ENCODE measurements around the gene C1QA. TPM values are rescaled to one million over a fixed set of nuclear protein-coding genes. Genes with fewer than 3 reads are reported as not detected.
A peak's percentile ranks its signal among the peaks of the same experiment; 100 is the strongest.

Gene C1QA
- polyA plus RNA-seq, 1 experiment, result not detected

DNA sequence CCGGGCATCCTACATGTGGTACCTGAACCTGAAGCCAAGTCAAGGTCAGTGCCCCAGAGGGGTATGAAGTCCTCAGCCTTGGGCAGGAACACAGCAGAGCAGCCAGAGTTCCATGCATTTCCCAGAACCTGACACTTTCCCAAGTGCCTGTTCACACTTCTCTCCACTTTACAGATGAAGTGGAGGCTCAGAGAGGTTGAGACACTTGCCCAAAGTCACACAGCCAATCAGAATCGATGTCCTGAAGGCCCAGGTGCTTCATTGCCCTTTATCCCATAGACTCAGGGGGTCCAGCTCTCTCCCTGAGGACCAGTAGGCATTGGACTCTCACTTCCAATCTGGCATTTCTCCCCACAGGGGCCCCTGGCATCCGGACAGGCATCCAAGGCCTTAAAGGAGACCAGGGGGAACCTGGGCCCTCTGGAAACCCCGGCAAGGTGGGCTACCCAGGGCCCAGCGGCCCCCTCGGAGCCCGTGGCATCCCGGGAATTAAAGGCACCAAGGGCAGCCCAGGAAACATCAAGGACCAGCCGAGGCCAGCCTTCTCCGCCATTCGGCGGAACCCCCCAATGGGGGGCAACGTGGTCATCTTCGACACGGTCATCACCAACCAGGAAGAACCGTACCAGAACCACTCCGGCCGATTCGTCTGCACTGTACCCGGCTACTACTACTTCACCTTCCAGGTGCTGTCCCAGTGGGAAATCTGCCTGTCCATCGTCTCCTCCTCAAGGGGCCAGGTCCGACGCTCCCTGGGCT lies 2.2 kb downstream of the C1QA start:
- TF ChIP-seq, protein P1, sequence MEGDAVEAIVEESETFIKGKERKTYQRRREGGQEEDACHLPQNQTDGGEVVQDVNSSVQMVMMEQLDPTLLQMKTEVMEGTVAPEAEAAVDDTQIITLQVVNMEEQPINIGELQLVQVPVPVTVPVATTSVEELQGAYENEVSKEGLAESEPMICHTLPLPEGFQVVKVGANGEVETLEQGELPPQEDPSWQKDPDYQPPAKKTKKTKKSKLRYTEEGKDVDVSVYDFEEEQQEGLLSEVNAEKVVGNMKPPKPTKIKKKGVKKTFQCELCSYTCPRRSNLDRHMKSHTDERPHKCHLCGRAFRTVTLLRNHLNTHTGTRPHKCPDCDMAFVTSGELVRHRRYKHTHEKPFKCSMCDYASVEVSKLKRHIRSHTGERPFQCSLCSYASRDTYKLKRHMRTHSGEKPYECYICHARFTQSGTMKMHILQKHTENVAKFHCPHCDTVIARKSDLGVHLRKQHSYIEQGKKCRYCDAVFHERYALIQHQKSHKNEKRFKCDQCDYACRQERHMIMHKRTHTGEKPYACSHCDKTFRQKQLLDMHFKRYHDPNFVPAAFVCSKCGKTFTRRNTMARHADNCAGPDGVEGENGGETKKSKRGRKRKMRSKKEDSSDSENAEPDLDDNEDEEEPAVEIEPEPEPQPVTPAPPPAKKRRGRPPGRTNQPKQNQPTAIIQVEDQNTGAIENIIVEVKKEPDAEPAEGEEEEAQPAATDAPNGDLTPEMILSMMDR (IDR thresholded peaks at IDR 0.05; ENCODE audit: low read depth, low read length), result no peak
- CTCF ChIA-PET, result interaction anchor here (2.3 to 4.1 kb wide), 2 partner anchors 111 to 218 kb away, joined by 12 to 116 read pairs; no protein-coding TSS in a partner anchor
- POLR2A ChIA-PET, result no interaction called here

DNA sequence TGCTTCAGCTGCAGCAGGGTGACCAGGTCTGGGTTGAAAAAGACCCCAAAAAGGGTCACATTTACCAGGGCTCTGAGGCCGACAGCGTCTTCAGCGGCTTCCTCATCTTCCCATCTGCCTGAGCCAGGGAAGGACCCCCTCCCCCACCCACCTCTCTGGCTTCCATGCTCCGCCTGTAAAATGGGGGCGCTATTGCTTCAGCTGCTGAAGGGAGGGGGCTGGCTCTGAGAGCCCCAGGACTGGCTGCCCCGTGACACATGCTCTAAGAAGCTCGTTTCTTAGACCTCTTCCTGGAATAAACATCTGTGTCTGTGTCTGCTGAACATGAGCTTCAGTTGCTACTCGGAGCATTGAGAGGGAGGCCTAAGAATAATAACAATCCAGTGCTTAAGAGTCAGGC lies 2.9 kb downstream of the C1QA start:
- TF ChIP-seq, protein P1 (IDR thresholded peaks at IDR 0.05; ENCODE audit: low read depth, low read length), result peak; percentile 23; the same call in 1 of the 2 replicates
- H3K27ac ChIP-seq (ENCODE audit: low read depth, low read length), result no peak overlapping the region
- H3K9me3 ChIP-seq (ENCODE audit: control insufficient read depth, insufficient read depth, low read length), result peaks cover 4% of the 10 kb centered on the region; the same call in 1 of the 2 replicates
- ChIA-PET POLR2A (no interaction called here), CTCF (interaction anchor here (2.3 to 4.1 kb wide), 2 partner anchors 112 to 218 kb away, joined by 12 to 116 read pairs; no protein-coding TSS in a partner anchor)
- no peak overlapping the region for H3K4me3 ChIP-seq (ENCODE audit: low read depth, low read length)
- peaks cover 32% of the 10 kb centered on the region for H3K27me3 ChIP-seq (ENCODE audit: control insufficient read depth, insufficient read depth, low read length)
- peak; percentile 46 for DNase-seq (ENCODE audit: low read depth, low spot score)

More for the DNA sequence above, 2.2 kb downstream of the C1QA start:
- no peak overlapping the region for H3K27ac ChIP-seq (ENCODE audit: low read depth, low read length)
- no peak overlapping the region for H3K4me3 ChIP-seq (ENCODE audit: low read depth, low read length)
- H3K27me3 ChIP-seq (ENCODE audit: control insufficient read depth, insufficient read depth, low read length), result peaks cover 33% of the 10 kb centered on the region
- DNase-seq (ENCODE audit: low read depth, low spot score), result no peak
- peaks cover 4% of the 10 kb centered on the region; the same call in 1 of the 2 replicates for H3K9me3 ChIP-seq (ENCODE audit: control insufficient read depth, insufficient read depth, low read length)

DNA sequence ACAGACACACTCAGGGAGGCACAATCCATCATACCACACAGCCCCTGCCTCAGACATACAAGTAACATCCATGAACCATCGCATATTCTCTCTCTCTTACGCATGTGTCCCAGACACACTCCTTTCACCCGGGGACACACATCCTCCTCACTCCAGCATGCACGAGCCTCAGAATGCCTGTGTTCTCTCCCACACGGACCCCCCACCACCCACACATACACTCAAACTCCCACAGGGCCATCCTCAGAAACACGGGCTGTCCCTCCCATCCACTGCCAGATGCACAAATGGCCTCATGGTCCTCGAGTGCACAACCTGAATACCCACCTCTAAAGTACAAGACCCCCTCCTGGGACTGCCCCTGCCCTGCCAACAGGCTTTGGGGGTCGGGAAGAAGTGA lies 4.8 kb downstream of the C1QA start:
- no peak overlapping the region for H3K27ac ChIP-seq (ENCODE audit: low read depth, low read length)
- CTCF ChIA-PET, result interaction anchor here (0.6 to 4.1 kb wide), 15 partner anchors 9 to 482 kb away, joined by 3 to 116 read pairs (median 5); partner anchors contain the start of gene C1QB
- no peak for DNase-seq (ENCODE audit: low read depth, low spot score)
- peaks cover 36% of the 10 kb centered on the region for H3K27me3 ChIP-seq (ENCODE audit: control insufficient read depth, insufficient read depth, low read length)
- H3K9me3 ChIP-seq (ENCODE audit: control insufficient read depth, insufficient read depth, low read length), result no peaks in the 10 kb centered on the region; the same call in 1 of the 2 replicates
- no peak overlapping the region for H3K4me3 ChIP-seq (ENCODE audit: low read depth, low read length)
- POLR2A ChIA-PET, result interaction anchor here (1.4 kb wide), 1 partner anchor 221 kb away, joined by 4 read pairs; no protein-coding TSS in a partner anchor
- TF ChIP-seq, protein P1 (IDR thresholded peaks at IDR 0.05; ENCODE audit: low read depth, low read length), result no peak

DNA sequence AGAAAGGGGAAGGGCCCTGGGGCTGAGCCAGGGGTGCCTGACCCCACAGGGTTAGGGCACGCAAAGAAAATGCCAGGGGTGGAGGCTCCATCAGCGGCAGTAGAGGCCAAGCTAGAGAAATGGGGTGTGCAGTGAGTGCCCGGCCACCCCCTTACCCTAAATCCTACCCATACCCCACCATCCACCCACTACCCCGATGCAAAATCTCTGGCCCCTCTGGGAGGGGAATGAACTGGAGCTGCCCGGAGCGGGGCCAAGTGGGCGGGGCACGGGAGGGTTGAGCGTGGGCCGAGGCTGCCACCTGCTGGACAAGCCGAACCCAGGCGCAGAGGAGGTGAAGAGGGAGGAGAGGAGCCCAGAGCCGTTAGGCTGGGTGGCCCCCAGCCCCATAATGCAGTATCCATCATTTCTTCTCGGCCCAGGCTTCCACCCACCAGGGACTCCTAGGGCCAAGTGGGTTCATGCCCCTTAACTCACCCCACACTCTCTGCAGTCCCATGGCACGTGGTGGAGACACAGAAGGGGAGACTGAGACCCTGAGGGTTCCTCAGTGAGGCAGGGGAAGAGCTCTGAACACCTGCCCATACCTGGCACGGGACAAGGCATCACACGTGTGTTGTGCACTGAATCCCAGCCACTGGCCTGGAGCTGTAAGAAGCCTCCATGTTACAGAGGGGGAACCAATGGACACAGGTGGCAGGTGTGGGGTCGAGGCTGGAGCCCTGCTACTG lies 5.6 kb downstream of the C1QA start:
- ChIA-PET POLR2A (interaction anchor here (1.4 kb wide), 1 partner anchor 222 kb away, joined by 4 read pairs; no protein-coding TSS in a partner anchor), CTCF (interaction anchor here (0.6 to 4.1 kb wide), 20 partner anchors 9 to 733 kb away, joined by 3 to 116 read pairs (median 4); partner anchors contain the start of gene C1QB)
- TF ChIP-seq, protein P1 (IDR thresholded peaks at IDR 0.05; ENCODE audit: low read depth, low read length), result peak; percentile 94
- Histone ChIP-seq H3K4me3 (ENCODE audit: low read depth, low read length) (no peak overlapping the region), H3K27ac (ENCODE audit: low read depth, low read length) (no peak overlapping the region), H3K27me3 (ENCODE audit: control insufficient read depth, insufficient read depth, low read length) (peaks cover 30% of the 10 kb centered on the region), H3K9me3 (ENCODE audit: control insufficient read depth, insufficient read depth, low read length) (no peaks in the 10 kb centered on the region; the same call in 1 of the 2 replicates)
- no peak for DNase-seq (ENCODE audit: low read depth, low spot score)
